H1 (cell line): ENCODE measurements around the gene ARID1B. TPM values are rescaled to one million over a fixed set of nuclear protein-coding genes. Genes with fewer than 3 reads are reported as not detected.

ENCODE experiments used
- CTCF ChIA-PET: fragments of 300-600 bp; sonication (Branson Sonifier 250); formaldehyde crosslinking; loops from one replicate; lab custom pipeline; 2021; ENCODE audit not compliant: partially characterized antibody; lab: Charles Lee
- POLR2A ChIA-PET: fragments of 300-600 bp; sonication (Branson Sonifier 250); formaldehyde crosslinking; loops from one replicate; lab custom pipeline; 2021; ENCODE audit warnings: inconsistent platforms; ENCODE audit not compliant: partially characterized antibody; lab: Charles Lee
- DNase-seq, 2 experiments: peaks; one replicate each; pipeline versions ENCODE4 v3.0.0 to v3.0.0-alpha.2; 2010 to 2022; ENCODE audit warnings: low spot score in 2 of 2, low read depth in 1 of 2, mixed read lengths in 1 of 2
- FAIRE-seq: peaks from 2 replicates; lab custom pipeline; 2011; peaks lifted over from hg19 to GRCh38; lab: Jason Lieb, UNC
- H2AFZ ChIP-seq: 2 replicates; pipeline ENCODE4 v1.8.1; 2012; ENCODE audit warnings: low read length, inconsistent platforms
- H2AK5ac ChIP-seq: 2 replicates; pipeline ENCODE4 v1.6.1; 2013; ENCODE audit warnings: low read depth, low read length
- H2BK120ac ChIP-seq: replicated peaks from 2 replicates; pipeline ENCODE3; 2013; ENCODE audit warnings: low read depth, low read length, inconsistent platforms
- H2BK12ac ChIP-seq: 2 replicates; pipeline ENCODE4 v1.6.1; 2013; ENCODE audit warnings: low read depth, low read length
- H2BK15ac ChIP-seq: 2 replicates; pipeline ENCODE4 v1.6.1; 2013; ENCODE audit warnings: low read length
- H2BK20ac ChIP-seq: 2 replicates; pipeline ENCODE4 v1.6.1; 2013; ENCODE audit warnings: low read length
- H2BK5ac ChIP-seq: 2 replicates; pipeline ENCODE4 v1.6.1; 2013; ENCODE audit warnings: low read depth, low read length
- H3K14ac ChIP-seq: 2 replicates; pipeline ENCODE4 v1.6.1; 2013; ENCODE audit warnings: inconsistent platforms; ENCODE audit not compliant: insufficient read length
- H3K18ac ChIP-seq: 2 replicates; pipeline ENCODE4 v1.6.1; 2013; ENCODE audit warnings: low read length; ENCODE audit errors: extremely low read depth
- H3K23ac ChIP-seq: 2 replicates; pipeline ENCODE4 v1.6.1; 2013; ENCODE audit warnings: inconsistent platforms; ENCODE audit not compliant: insufficient read length
- H3K23me2 ChIP-seq: 2 replicates; pipeline ENCODE4 v1.6.1; 2013; ENCODE audit warnings: low read depth, low read length
- H3K27ac ChIP-seq: 2 replicates; pipeline ENCODE4 v1.6.1; 2011; ENCODE audit warnings: low read depth, low read length, inconsistent platforms
- H3K27me3 ChIP-seq, 4 experiments: replicated peaks in 1 of 4; 1 replicate in 1 of 4; 2 replicates in 3 of 4; pipeline versions ENCODE4 v1.6.1 to v1.8.1; 2011 to 2013; ENCODE audit warnings: low read length in 3 of 4, mild to moderate bottlenecking in 3 of 4, inconsistent platforms in 2 of 4, mixed read lengths in 2 of 4, moderate library complexity in 1 of 4; ENCODE audit not compliant: control insufficient read depth in 3 of 4, insufficient read depth in 3 of 4; ENCODE audit errors: extremely low read depth in 1 of 4
- H3K36me3 ChIP-seq, 4 experiments: 2 replicates each; pipeline versions ENCODE4 v1.6.1 to v1.8.1; 2011 to 2013; ENCODE audit warnings: mild to moderate bottlenecking in 4 of 4, low read length in 3 of 4, moderate library complexity in 2 of 4, control low read depth in 1 of 4, inconsistent platforms in 1 of 4; ENCODE audit not compliant: insufficient read depth in 4 of 4, control insufficient read depth in 2 of 4
- H3K4ac ChIP-seq: replicated peaks from 2 replicates; pipeline ENCODE3; 2013; ENCODE audit warnings: low read length, low read depth, mixed read lengths, inconsistent platforms; ENCODE audit not compliant: insufficient read length
- H3K4me1 ChIP-seq, 4 experiments: replicated peaks in 1 of 4; 1 replicate in 1 of 4; 2 replicates in 3 of 4; pipeline versions ENCODE4 v1.6.1 to v1.8.1; 2011 to 2013; ENCODE audit warnings: low read length in 3 of 4, inconsistent platforms in 2 of 4, mixed read lengths in 1 of 4; ENCODE audit not compliant: insufficient read depth in 4 of 4, control insufficient read depth in 3 of 4
- H3K4me2 ChIP-seq, 2 experiments: 2 replicates each; pipeline versions ENCODE4 v1.6.1 to v1.8.1; 2011 to 2013; ENCODE audit warnings: low read depth in 2 of 2, low read length in 2 of 2, control low read depth in 1 of 2, inconsistent platforms in 1 of 2, mild to moderate bottlenecking in 1 of 2; ENCODE audit not compliant: insufficient read depth in 1 of 2
- H3K4me3 ChIP-seq, 4 experiments: fragments of 200-600, 300-600 bp in 1 of 4; sonication (generic), shearing (Covaris generic), sonication (Bioruptor Twin) in 1 of 4; 2 replicates each; pipeline versions ENCODE4 v1.5.1 to v1.8.1; 2011 to 2016; ENCODE audit warnings: low read length in 4 of 4, low read depth in 3 of 4, control low read depth in 2 of 4, inconsistent platforms in 2 of 4, mild to moderate bottlenecking in 2 of 4, mixed read lengths in 1 of 4, moderate library complexity in 1 of 4; ENCODE audit not compliant: insufficient read depth in 2 of 4; ENCODE audit errors: extremely low read depth in 1 of 4
- H3K56ac ChIP-seq: replicated peaks from 2 replicates; pipeline ENCODE3; 2013; ENCODE audit warnings: low read depth, mild to moderate bottlenecking, mixed read lengths, low read length, inconsistent platforms; ENCODE audit not compliant: insufficient read length
- H3K79me1 ChIP-seq: 2 replicates; pipeline ENCODE4 v1.6.1; 2013; ENCODE audit warnings: low read depth, low read length, control low read depth
- H3K79me2 ChIP-seq, 2 experiments: 2 replicates each; pipeline versions ENCODE4 v1.6.1 to v1.8.1; 2012 to 2013; ENCODE audit warnings: low read length in 2 of 2, mild to moderate bottlenecking in 2 of 2, inconsistent platforms in 1 of 2; ENCODE audit not compliant: insufficient read depth in 2 of 2, control insufficient read depth in 1 of 2
- H3K9ac ChIP-seq, 4 experiments: replicated peaks in 1 of 4; 1 replicate in 1 of 4; 2 replicates in 3 of 4; pipeline versions ENCODE4 v1.6.1 to v1.8.1; 2011 to 2013; ENCODE audit warnings: low read depth in 3 of 4, low read length in 3 of 4, control low read depth in 2 of 4, mild to moderate bottlenecking in 2 of 4, moderate library complexity in 2 of 4, inconsistent platforms in 1 of 4; ENCODE audit errors: extremely low read depth in 1 of 4
- H3K9me3 ChIP-seq, 2 experiments: 2 replicates each; pipeline versions ENCODE4 v1.6.1 to v1.8.1; 2012 to 2013; ENCODE audit warnings: mild to moderate bottlenecking in 2 of 2, moderate library complexity in 2 of 2, control low read depth in 1 of 2, inconsistent platforms in 1 of 2, low read depth in 1 of 2, low read length in 1 of 2, mixed read lengths in 1 of 2; ENCODE audit not compliant: insufficient read depth in 2 of 2
- H4K20me1 ChIP-seq, 2 experiments: replicated peaks in 1 of 2; 2 replicates each; pipeline versions ENCODE3 to v1.8.1; 2011 to 2013; ENCODE audit warnings: inconsistent platforms in 2 of 2, low read length in 2 of 2, mild to moderate bottlenecking in 1 of 2; ENCODE audit not compliant: insufficient read depth in 2 of 2, control insufficient read depth in 1 of 2
- H4K5ac ChIP-seq: 2 replicates; pipeline ENCODE4 v1.6.1; 2013; ENCODE audit warnings: low read length, low read depth, mixed read lengths, inconsistent platforms; ENCODE audit not compliant: insufficient read length
- H4K8ac ChIP-seq: 2 replicates; pipeline ENCODE4 v1.8.0; 2013; ENCODE audit warnings: mild to moderate bottlenecking, moderate library complexity, low read length, inconsistent platforms; ENCODE audit not compliant: insufficient read depth; ENCODE audit errors: extremely low read depth
- H4K91ac ChIP-seq: replicated peaks from 2 replicates; pipeline ENCODE3; 2013; ENCODE audit warnings: low read length, mixed read lengths, inconsistent platforms; ENCODE audit not compliant: insufficient read length
- CREB1 ChIP-seq: IDR thresholded peaks from 2 replicates; pipeline ENCODE4 v1.6.1; 2012; ENCODE audit warnings: inconsistent platforms
- JUN ChIP-seq: IDR thresholded peaks from 2 replicates; pipeline ENCODE4 v1.6.1; 2011; ENCODE audit warnings: low read depth, mild to moderate bottlenecking, improper control_type of control experiment, low read length
- RFX5 ChIP-seq: IDR thresholded peaks from 2 replicates; pipeline ENCODE4 v1.6.1; 2011; ENCODE audit warnings: low read depth, low read length, improper control_type of control experiment, borderline replicate concordance
- SIN3A ChIP-seq, 2 experiments: IDR thresholded peaks in 1 of 2; conservative IDR thresholded peaks in 1 of 2; 2 replicates each; pipeline ENCODE4 v1.6.1; 2011 to 2012; ENCODE audit warnings: low read length in 2 of 2, improper control_type of control experiment in 1 of 2, low read depth in 1 of 2, mild to moderate bottlenecking in 1 of 2
- TCF12 ChIP-seq: IDR thresholded peaks from 2 replicates; pipeline ENCODE4 v1.6.1; 2011; ENCODE audit warnings: low read depth, mild to moderate bottlenecking, low read length
- ZNF274 ChIP-seq: IDR thresholded peaks from 2 replicates; pipeline ENCODE4 v1.7.0; 2012; ENCODE audit warnings: low read length, borderline replicate concordance; ENCODE audit errors: extremely low read depth
- WGBS, 2 experiments: shearing (Covaris generic) in 1 of 2; methylation state at CpG; one replicate each; pipeline versions ENCODE4 v1.1.6 to v1.1.7; 2013 to 2015; ENCODE audit warnings: low lambda C conversion rate in 2 of 2, mixed read lengths in 2 of 2, inconsistent platforms in 1 of 2, low coverage in 1 of 2, missing lambda C conversion rate in 1 of 2; ENCODE audit not compliant: insufficient replicate concordance in 2 of 2, insufficient coverage in 1 of 2, insufficient read length in 1 of 2; ENCODE audit errors: extremely low coverage in 1 of 2, missing lambda C conversion rate in 1 of 2; 5-methylcytosine and 5-hydroxymethylcytosine counted together
- polyA plus RNA-seq, 7 experiments: library from polyadenylated mRNA; depleted of rRNA in 3 of 7; stranded (reverse) in 5 of 7; unstranded in 2 of 7; fragments of >200 nt in 5 of 7; fragments of 200-250 nt in 2 of 7; gene quantifications; 1 replicate in 5 of 7; 2 replicates in 1 of 7; 4 replicates in 1 of 7; pipeline versions ENCODE4 v1.2.1 to v1.2.3, GENCODE V29; 2011 to 2013; ENCODE audit warnings: missing spikeins in 2 of 7, mixed read lengths in 2 of 7
- total RNA-seq: library from RNA; stranded (reverse); fragmentation: NEBNext Ultra II Directional; extraction: Animal tissue kit (Norgen Biotek cat#: 25700); gene quantifications from 2 replicates; pipeline ENCODE4 v1.2.1, GENCODE V29; 2021

Gene ARID1B
- total and polyA plus RNA-seq, 2 of the 8 experiments (the other 6 are each of a cell fraction or from before 2014, with no cell fraction given): 24.3 to 70.3 TPM

DNA sequence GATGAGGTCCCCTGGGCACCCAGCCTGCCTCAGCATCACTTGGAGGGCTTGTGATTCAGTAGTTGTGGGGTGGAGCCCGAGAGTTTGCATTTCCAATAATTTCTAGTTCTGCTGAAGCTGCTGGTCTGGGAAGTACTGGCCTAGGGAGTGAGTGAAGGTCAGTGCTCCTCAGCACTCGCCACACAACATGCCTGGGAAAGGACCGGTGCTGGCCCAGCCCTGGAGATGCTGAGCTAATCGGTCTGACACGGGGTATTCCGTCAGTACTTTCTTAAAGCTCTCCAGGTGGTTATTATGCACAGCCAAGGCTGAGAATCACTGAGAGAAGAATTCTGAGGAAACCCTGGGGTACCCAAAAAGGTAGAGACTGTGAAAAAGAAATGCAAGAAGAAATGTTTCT lies 317.9 kb downstream of the ARID1B start:
- Histone ChIP-seq H2BK20ac (no peak overlapping the region), H2AFZ (no peak overlapping the region), H3K23ac (no peak overlapping the region), H3K4me1 (peaks cover 5 to 16% (median 13%) of the 10 kb centered on the region in 4 experiments), H3K4ac (no peak overlapping the region), H3K14ac (no peak overlapping the region), H3K79me1 (no peaks in the 10 kb centered on the region; the same call in 1 of the 2 replicates), H3K4me2 (no peak overlapping the region), H2BK15ac (no peak overlapping the region), H2BK12ac (no peak overlapping the region), H4K5ac (no peak overlapping the region), H3K9me3 (no peaks in the 10 kb centered on the region), H2BK5ac (no peak overlapping the region), H3K9ac (no peak overlapping the region), H3K79me2 (peaks cover 0 to 10% of the 10 kb centered on the region in 2 experiments; a peak in 2 of 4 replicates), H2AK5ac (no peak overlapping the region), H4K8ac (no peak overlapping the region), H3K27ac (no peak overlapping the region), H2BK120ac (no peak overlapping the region), H3K36me3 (no peaks in the 10 kb centered on the region), H3K4me3 (no peak overlapping the region), H3K27me3 (no peaks in the 10 kb centered on the region), H4K20me1 (peaks cover 1 to 3% of the 10 kb centered on the region in 2 experiments), H3K18ac (no peak overlapping the region), H3K23me2 (no peaks in the 10 kb centered on the region), H4K91ac (peak overlapping the region; percentile 5), H3K56ac (no peak overlapping the region)
- POLR2A ChIA-PET: no interaction called here
- CTCF ChIA-PET: interaction anchor here (0.8 to 1.5 kb wide), 4 partner anchors 8 to 52 kb away, joined by 3 to 5 read pairs (median 4); no protein-coding TSS in a partner anchor
- TF ChIP-seq ZNF274: no peak
- TF ChIP-seq TCF12: no peak
- TF ChIP-seq CREB1: no peak
- TF ChIP-seq RFX5: no peak
- TF ChIP-seq JUN: no peak
- TF ChIP-seq SIN3A (conservative IDR thresholded peaks at IDR 0.05 in 1 of 2, IDR thresholded peaks at IDR 0.05 in 1 of 2; ENCODE audit: low read depth in 1 of 2, low read length in 2 of 2): no peak
- DNase-seq (no peak), FAIRE-seq (no peak)
- 84% methylated on average over 6 of the region's 6 CpGs; no CpG with 5 or more reads in 1 of the 2 experiments for WGBS, 2 experiments
